ENCODE data around the gene ITGB5.

Gene ITGB5

DNA sequence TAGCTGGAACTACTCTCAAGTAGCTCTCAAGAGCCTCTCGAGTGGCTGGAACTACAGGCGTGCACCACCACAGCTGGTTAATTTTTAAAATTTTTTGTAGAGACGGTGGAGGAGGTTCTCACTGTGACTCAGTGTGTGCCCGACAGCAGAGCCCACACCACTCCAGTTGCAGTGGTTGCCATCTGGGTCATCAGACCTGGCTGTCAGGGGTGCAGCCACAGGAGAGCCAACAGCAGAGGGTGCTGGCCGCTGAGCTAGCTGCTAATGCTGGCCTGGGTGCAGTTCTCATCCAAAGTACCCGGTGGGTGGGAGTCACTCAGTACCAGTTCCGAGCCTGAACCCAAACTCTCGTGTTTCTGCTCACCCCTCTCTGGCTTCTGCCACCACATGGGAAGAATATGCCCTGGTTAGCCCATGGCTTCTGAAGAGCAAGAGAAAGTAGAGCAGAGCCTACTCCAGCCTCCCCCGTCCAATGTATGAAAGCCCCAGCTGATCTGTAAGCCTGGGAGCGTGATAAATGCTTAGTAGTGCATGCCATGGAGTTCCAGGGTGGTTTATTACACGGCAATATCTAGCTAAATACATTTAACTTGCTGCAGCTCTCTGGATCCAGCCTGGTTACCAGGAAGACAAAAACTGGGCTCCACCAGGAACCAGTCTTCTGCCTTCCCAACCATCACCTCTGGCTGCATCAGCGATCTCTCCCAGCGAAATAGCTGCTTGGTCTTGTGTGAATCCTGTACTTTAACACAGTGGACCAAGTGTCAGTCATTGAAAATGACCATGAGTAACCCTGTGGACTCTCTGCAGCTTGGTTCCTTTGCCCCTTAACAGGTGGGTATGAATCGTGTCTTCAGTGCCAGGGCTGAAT, 139.8 kb downstream of the ITGB5 start:
- DNase-seq: no peak

DNA sequence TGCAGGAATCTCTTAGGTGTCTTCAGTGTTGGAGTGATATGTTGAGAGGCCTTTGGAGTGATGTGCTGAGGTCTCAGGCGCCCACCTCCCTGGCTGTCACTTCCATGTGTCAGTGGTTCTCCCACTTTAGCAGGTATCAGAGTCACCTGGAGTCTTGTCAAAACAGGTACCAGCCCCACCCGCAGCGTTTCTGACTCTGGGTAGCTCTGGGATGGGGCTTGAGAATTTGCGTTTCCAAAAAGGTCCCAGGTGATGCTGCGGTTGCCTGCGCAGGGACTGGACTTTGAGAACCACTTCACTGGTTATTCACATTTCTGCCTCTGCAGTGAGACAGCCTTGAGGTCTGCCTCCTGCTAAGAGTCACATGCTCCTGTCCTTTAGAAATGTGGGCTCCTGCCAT, 141.4 kb downstream of the ITGB5 start:
- no peak for DNase-seq

DNA sequence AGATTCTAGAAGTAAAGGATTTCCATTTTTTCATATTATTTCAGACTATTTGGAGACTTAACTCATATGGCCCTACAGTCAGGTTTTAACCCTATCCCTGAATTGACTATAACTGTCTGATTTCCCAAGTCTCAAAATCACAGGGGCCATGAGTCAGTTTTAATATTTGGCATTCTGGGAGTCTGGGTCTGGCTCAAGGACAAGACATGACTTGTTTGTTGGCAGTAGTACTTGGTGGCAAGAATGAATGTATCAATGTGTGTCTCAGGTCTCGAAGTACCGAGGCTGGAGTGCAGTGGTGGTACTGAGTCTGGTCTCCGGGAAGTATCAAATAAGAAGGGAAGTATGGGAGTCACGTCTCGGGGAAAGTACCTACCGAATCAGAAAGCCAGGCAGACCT, 146.1 kb downstream of the ITGB5 start:
- no peak for DNase-seq

DNA sequence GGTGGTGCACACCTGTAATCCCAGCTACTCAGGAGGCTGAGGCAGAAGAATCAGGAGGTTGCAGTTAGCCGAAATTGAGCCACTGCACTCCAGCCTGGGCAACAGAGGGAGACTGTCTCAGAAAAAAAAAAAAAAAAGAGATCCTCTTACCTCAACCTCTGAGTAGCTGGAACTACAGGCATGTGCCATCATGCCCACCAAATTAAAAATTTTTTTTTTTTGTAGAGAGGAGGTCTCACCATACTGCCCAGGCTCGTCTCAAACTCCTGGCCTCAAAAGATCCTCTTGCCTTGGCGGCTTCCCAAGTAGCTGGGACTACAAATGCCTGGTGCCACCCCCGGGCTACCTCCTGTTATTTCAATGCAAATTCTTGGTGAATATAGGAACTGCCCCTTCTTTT, 155.4 kb downstream of the ITGB5 start:
- DNase-seq: no peak

DNA sequence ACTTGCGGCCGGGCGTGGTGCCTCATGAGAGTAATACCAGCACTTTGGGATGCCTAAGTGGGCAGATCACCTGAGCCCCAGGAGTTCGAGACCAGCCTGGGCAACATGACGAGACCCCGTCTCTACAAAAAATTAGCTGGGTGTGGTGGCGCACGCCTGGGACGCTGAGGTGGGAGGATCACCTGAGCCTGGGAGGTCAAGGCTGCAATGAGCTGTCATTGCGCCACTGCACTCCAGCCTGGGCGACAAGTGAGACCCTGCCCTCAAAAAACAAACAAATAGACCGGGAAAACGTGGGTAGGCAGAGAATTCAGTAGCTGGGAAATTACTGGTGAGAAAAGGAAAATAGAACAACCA, 156.2 kb downstream of the ITGB5 start:
- peak; percentile 29 for DNase-seq

DNA sequence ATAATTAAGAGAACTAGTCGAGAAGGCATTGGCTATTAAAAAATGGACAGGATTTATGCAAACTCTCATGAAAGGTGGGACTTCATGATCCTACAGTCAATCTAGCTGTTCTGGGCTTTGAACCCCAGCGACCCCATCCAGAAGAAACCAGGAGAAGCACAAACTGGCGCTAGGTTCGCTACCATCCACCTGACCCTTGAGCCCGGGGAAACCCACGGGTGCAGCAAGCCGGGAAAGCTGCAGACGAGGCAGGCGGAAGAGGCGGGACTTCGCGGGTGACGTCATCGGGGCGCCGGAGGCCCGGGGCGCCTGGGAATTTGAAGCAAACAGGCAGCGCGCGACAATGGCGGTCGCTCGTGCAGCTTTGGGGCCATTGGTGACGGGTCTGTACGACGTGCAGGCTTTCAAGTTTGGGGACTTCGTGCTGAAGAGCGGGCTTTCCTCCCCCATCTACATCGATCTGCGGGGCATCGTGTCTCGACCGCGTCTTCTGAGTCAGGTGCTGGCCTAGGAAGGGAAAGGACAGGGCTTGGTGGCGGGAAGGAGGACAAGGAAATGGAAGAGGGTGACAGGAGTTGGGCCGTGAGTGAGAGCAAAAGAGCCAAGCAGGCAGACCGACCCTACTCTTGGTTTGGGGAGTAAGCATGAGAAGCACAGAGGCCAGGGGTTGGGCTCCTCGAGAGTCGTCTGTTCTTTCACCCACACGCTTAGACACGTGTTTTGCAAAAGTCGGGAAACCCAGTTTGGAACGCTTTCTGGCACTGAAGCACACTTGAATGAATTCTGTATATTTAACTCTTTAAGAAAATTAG, 156.8 kb downstream of the ITGB5 start, which contains the start of gene UMPS:
UMPS (plus strand) TSS at position 324 of the 812 bp plus-strand sequence; CDS start at position 344, 20 bp downstream.
- peak; percentile 94 for DNase-seq

DNA sequence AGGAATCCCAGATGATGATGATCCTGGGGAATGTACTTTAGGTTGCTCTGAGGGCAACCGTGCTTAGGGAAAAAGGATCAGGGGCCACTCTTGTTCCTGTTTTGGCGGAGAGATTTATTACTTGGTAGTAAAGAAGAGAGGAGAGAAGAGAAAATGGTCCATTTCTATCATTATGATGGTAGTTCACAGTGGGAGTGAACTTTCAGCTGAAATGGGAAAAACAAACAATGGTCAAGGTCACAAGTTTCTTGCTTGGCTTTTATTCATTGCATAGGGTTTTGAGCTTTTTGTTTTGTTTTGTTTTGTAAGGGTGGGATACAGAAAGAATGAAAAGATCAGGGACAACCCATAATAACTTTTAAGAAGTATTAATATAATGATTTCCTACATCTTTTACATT, 164.6 kb downstream of the ITGB5 start:
- DNase-seq: no peak

DNA sequence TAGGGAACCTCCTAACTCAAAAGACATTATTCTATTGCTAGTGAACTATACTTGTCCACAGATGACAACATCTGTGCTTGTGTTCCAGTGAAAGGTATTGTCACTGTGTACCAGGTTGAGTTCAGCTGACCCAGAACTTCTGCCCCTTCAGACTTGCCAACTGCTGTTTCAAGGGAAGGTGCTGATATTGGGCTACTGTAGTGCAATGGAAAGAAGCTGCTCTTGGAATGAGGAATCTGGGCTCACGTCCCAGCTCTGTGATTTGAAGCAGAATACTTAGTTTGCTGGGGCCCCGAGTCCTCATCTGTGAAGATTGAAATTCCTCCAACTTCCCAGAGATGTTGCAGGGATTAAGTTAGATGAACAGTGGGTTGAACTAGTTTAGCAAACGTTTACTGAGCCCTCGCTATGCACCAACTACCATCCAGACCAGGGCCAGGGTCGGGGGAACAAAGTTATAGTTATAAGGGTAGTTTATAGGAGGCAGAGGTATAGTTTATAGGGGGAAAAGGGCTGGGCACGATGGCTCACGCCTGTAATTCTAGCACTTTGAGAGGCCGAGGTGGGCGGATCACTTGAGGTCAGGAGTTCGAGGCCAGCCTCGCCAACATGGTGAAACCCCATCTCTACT, 172.8 kb downstream of the ITGB5 start:
- DNase-seq: no peak

Data from activated naive CD4-positive, alpha-beta T cell treated with anti-CD3 and anti-CD28 coated beads, Interleukin-2, amount 50 U/mL, for 16 hours (primary cell).